Vagina (tissue), 2 donors: ENCODE data around the gene XYLB.

Experiments used
- POLR2A ChIP-seq, 2 donors: fragments of 450-650 bp; IDR thresholded peaks; one replicate each; pipeline ENCODE4 v1.6.1; 2017; ENCODE audit warnings: antibody characterized with exemption in 2 of 2, mild to moderate bottlenecking in 2 of 2, moderate library complexity in 2 of 2
- POLR2AphosphoS5 ChIP-seq, 2 donors: sonication (generic); formaldehyde crosslinking; IDR thresholded peaks; one replicate each; pipeline ENCODE4 v1.9.0; 2017; ENCODE audit warnings: antibody characterized with exemption in 2 of 2, mild to moderate bottlenecking in 2 of 2, low read depth in 1 of 2; ENCODE audit not compliant: insufficient read depth in 1 of 2
- TF ChIP-seq, protein P1 (sequence below), 3 experiments: fragments of 450-650 bp in 2 of 3; fragments of 200-600 bp in 1 of 3; sonication (generic) in 1 of 3; IDR thresholded peaks; one replicate each; pipeline ENCODE4 v1.5.1; 2017 to 2019; ENCODE audit warnings: antibody characterized with exemption in 3 of 3, mild to moderate bottlenecking in 2 of 3, moderate library complexity in 2 of 3

DNA sequence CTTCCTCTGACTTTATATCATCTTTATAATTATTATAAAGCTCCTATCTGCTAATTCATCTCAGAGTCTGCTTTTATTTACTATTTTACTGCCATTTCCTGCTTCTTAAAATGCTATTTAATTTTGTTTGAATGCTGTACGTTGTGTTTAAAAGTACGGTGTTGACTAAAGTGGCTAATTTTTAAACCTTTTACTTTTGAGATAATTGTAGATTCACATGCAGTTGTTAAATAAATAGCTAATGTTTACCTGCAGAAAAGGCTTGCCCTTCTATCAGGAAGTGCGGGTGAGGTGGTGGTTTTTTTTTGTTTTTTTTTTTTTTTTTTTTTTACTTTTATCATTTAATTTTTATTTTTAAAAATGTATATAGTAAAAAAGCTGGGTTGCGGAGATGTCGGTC, 41.3 kb downstream of the XYLB start:
- no peak for TF ChIP-seq POLR2AphosphoS5 (IDR thresholded peaks at IDR 0.05; ENCODE audit: insufficient read depth in 1 of 2, low read depth in 1 of 2)
- TF ChIP-seq, protein P1, sequence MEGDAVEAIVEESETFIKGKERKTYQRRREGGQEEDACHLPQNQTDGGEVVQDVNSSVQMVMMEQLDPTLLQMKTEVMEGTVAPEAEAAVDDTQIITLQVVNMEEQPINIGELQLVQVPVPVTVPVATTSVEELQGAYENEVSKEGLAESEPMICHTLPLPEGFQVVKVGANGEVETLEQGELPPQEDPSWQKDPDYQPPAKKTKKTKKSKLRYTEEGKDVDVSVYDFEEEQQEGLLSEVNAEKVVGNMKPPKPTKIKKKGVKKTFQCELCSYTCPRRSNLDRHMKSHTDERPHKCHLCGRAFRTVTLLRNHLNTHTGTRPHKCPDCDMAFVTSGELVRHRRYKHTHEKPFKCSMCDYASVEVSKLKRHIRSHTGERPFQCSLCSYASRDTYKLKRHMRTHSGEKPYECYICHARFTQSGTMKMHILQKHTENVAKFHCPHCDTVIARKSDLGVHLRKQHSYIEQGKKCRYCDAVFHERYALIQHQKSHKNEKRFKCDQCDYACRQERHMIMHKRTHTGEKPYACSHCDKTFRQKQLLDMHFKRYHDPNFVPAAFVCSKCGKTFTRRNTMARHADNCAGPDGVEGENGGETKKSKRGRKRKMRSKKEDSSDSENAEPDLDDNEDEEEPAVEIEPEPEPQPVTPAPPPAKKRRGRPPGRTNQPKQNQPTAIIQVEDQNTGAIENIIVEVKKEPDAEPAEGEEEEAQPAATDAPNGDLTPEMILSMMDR (IDR thresholded peaks at IDR 0.05): no peak
- no peak for TF ChIP-seq POLR2A (IDR thresholded peaks at IDR 0.05)
